Uterus (tissue), 4 donors: ENCODE results near the gene COX10. TPM values are rescaled to one million over a fixed set of nuclear protein-coding genes. Genes with fewer than 3 reads are reported as not detected.

Experiments
- DNase-seq, 2 donors: peaks; one replicate each; pipeline ENCODE4 v3.0.0-alpha.2; 2019 to 2020
- H3K27ac ChIP-seq, 2 donors: fragments of 200-600 bp; sonication (generic); 1 replicate in 1 of 2; 2 replicates in 1 of 2; pipeline ENCODE4 v1.5.1; 2016 to 2018
- H3K27me3 ChIP-seq, 2 donors: fragments of 200-600 bp; sonication (generic); one replicate each; pipeline ENCODE4 v1.5.1; 2018 to 2019; ENCODE audit warnings: control low read depth in 1 of 2
- H3K36me3 ChIP-seq, 2 donors: fragments of 200-600 bp; sonication (generic); one replicate each; pipeline ENCODE4 v1.5.1; 2019; ENCODE audit warnings: control low read depth in 1 of 2
- H3K4me1 ChIP-seq, 2 donors: fragments of 200-600 bp; sonication (generic); one replicate each; pipeline ENCODE4 v1.5.1; 2018 to 2019; ENCODE audit warnings: control low read depth in 1 of 2
- H3K4me3 ChIP-seq, 2 donors: fragments of 200-600 bp; sonication (generic); 1 replicate in 1 of 2; 2 replicates in 1 of 2; pipeline ENCODE4 v1.5.1; 2018 to 2019; ENCODE audit warnings: mild to moderate bottlenecking in 1 of 2
- H3K9me3 ChIP-seq, 2 donors: fragments of 200-600 bp; sonication (generic); one replicate each; pipeline ENCODE4 v1.5.1; 2019; ENCODE audit warnings: control low read depth in 1 of 2
- POLR2A ChIP-seq, 2 donors: fragments of 450-650 bp; IDR thresholded peaks; one replicate each; pipeline ENCODE4 v1.6.1; 2016; ENCODE audit warnings: antibody characterized with exemption in 2 of 2, mild to moderate bottlenecking in 1 of 2, moderate library complexity in 1 of 2
- intact Hi-C: fragments of 100-400 bp; cut with DNase I; formaldehyde crosslinking; loops from one replicate; pipeline ENCODE4 v1.15.1; 2023; ENCODE audit warnings: low total_unique reads
- total RNA-seq, 4 donors: library from RNA; depleted of rRNA in 3 of 4; stranded (reverse); fragments of >200 nt in 3 of 4; gene quantifications; one replicate each; pipeline versions ENCODE4 v1.1.0 to v1.2.4, GENCODE V29; 2014 to 2023
- TF ChIP-seq, protein P1 (sequence below), 4 experiments: fragments of 200-600 bp in 2 of 4; fragments of 450-650 bp in 2 of 4; sonication (generic) in 2 of 4; IDR thresholded peaks; one replicate each; pipeline ENCODE4 v1.5.1; 2016 to 2019; ENCODE audit warnings: antibody characterized with exemption in 4 of 4, mild to moderate bottlenecking in 2 of 4, moderate library complexity in 1 of 4
- donor health status: DM: yes; HTN: yes; CAD: no.

Gene COX10
- total RNA-seq, 4 donors from 2014 or later = 3.2 to 23.4 (median 10.9) TPM

GRCh38 chr17:14118951-14119350 lies 49.6 kb downstream of the COX10 start:
- intact Hi-C loops = no loop called here
- no peak for DNase-seq
- no peak overlapping the region for H3K4me3 ChIP-seq
- H3K36me3 ChIP-seq = no peaks in the 10 kb centered on the region
- H3K27ac ChIP-seq = no peak overlapping the region
- TF ChIP-seq, protein P1, sequence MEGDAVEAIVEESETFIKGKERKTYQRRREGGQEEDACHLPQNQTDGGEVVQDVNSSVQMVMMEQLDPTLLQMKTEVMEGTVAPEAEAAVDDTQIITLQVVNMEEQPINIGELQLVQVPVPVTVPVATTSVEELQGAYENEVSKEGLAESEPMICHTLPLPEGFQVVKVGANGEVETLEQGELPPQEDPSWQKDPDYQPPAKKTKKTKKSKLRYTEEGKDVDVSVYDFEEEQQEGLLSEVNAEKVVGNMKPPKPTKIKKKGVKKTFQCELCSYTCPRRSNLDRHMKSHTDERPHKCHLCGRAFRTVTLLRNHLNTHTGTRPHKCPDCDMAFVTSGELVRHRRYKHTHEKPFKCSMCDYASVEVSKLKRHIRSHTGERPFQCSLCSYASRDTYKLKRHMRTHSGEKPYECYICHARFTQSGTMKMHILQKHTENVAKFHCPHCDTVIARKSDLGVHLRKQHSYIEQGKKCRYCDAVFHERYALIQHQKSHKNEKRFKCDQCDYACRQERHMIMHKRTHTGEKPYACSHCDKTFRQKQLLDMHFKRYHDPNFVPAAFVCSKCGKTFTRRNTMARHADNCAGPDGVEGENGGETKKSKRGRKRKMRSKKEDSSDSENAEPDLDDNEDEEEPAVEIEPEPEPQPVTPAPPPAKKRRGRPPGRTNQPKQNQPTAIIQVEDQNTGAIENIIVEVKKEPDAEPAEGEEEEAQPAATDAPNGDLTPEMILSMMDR (IDR thresholded peaks at IDR 0.05) = no peak
- no peak for TF ChIP-seq POLR2A (IDR thresholded peaks at IDR 0.05)
- no peaks in the 10 kb centered on the region for H3K9me3 ChIP-seq
- H3K4me1 ChIP-seq = no peaks in the 10 kb centered on the region
- no peaks in the 10 kb centered on the region for H3K27me3 ChIP-seq

GRCh38 chr17:14119546-14119945 lies 50.2 kb downstream of the COX10 start:
- intact Hi-C loops = no loop called here
- H3K4me1 ChIP-seq = no peaks in the 10 kb centered on the region
- H3K4me3 ChIP-seq = no peak overlapping the region
- no peaks in the 10 kb centered on the region for H3K27me3 ChIP-seq
- no peaks in the 10 kb centered on the region for H3K9me3 ChIP-seq
- TF ChIP-seq, protein P1 (IDR thresholded peaks at IDR 0.05) = no peak
- no peak for TF ChIP-seq POLR2A (IDR thresholded peaks at IDR 0.05)
- no peaks in the 10 kb centered on the region for H3K36me3 ChIP-seq
- DNase-seq = no peak
- H3K27ac ChIP-seq = no peak overlapping the region

- TF ChIP-seq POLR2A (IDR thresholded peaks at IDR 0.05) = no peak
- TF ChIP-seq, protein P1 (IDR thresholded peaks at IDR 0.05) = no peak
- intact Hi-C loops = no loop called here
- Histone ChIP-seq H3K27me3 (no peaks in the 10 kb centered on the region), H3K9me3 (no peaks in the 10 kb centered on the region), H3K4me3 (no peak overlapping the region), H3K4me1 (no peaks in the 10 kb centered on the region), H3K36me3 (no peaks in the 10 kb centered on the region), H3K27ac (no peak overlapping the region)
- no peak for DNase-seq
Measured at GRCh38 chr17:14121952-14122351, 52.6 kb downstream of the COX10 start.

DNA sequence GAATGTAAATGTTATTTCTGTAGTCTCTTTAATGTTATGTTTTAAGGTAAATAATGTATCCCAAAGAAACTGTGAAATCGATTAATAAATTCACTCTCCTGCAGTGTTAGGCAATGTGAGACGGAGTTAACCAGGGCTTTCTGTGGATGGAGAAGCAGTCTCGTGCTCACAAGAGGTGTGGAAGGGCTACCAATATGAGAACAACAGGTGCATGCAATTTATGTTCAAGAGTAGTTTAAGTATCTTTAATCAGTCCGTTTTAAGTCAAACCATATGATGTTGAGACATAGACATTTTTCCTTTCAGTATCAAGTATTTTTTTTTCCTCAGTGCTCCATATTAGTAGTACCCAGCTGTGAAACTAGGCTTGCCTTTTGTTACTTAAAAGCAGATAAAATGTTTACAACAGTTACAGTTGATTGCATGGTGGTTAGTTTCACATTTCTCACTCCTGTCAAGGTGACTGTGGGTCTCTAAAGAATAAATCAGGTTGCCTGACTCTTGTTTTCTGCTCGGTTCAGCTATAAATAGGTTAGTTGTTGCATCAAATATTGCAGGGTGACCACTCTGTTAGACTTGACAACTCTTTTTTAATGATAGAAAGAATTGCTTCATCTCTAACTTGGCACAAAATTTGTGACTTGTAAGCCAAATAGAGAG lies 54.4 kb downstream of the COX10 start:
- Histone ChIP-seq H3K27me3 (no peaks in the 10 kb centered on the region), H3K9me3 (no peaks in the 10 kb centered on the region), H3K36me3 (no peaks in the 10 kb centered on the region), H3K27ac (no peak overlapping the region), H3K4me3 (no peak overlapping the region), H3K4me1 (no peaks in the 10 kb centered on the region)
- intact Hi-C loops = no loop called here
- no peak for DNase-seq
- TF ChIP-seq POLR2A (IDR thresholded peaks at IDR 0.05) = no peak
- TF ChIP-seq, protein P1 (IDR thresholded peaks at IDR 0.05) = no peak

- H3K27me3 ChIP-seq = no peaks in the 10 kb centered on the region
- H3K27ac ChIP-seq = no peak overlapping the region
- no peak overlapping the region for H3K4me3 ChIP-seq
- TF ChIP-seq, protein P1 (IDR thresholded peaks at IDR 0.05) = no peak
- no peak for TF ChIP-seq POLR2A (IDR thresholded peaks at IDR 0.05)
- intact Hi-C loops = no loop called here
- no peak for DNase-seq
- H3K4me1 ChIP-seq = no peaks in the 10 kb centered on the region
- H3K36me3 ChIP-seq = no peaks in the 10 kb centered on the region
- no peaks in the 10 kb centered on the region for H3K9me3 ChIP-seq
Measured at GRCh38 chr17:14124854-14125253, 55.5 kb downstream of the COX10 start.
